ENCODE data around the gene IFNA14. TPM values are rescaled to one million over a fixed set of nuclear protein-coding genes. Genes with fewer than 3 reads are reported as not detected.
A peak's percentile ranks its signal among the peaks of the same experiment; 100 is the strongest.
"Not testable (repeated sequence)": the region's sequence is repeated elsewhere in the genome, so short reads cannot be mapped to it uniquely, and the experiment has no call there.

IFNA14 gene
- total RNA-seq, 1 experiment from 2014 or later = not detected

GRCh38 chr9:21244836-21245235 lies 5.0 kb upstream of the IFNA14 start:
- no peak overlapping the region for H3K9ac ChIP-seq (ENCODE audit: low read length)
- no peaks in the 10 kb centered on the region for H3K36me3 ChIP-seq (ENCODE audit: low read depth, low read length)
- no peaks in the 10 kb centered on the region for H4K20me1 ChIP-seq (ENCODE audit: low read length)
- DNase-seq (no peak), ATAC-seq (no peak)
- intact Hi-C loops (cut with micrococcal nuclease) = no loop called here
- H3K27ac ChIP-seq (ENCODE audit: low read length) = no peak overlapping the region
- H2AFZ ChIP-seq (ENCODE audit: low read length) = no peak overlapping the region
- H3K4me1 ChIP-seq (ENCODE audit: insufficient read depth, low read length) = no peaks in the 10 kb centered on the region
- H3K4me2 ChIP-seq (ENCODE audit: low read length) = no peak overlapping the region
- BruUV-seq (replicated peaks) = no TSS peak
- no peaks in the 10 kb centered on the region for H3F3A ChIP-seq (ENCODE audit: low read length, unreplicated experiment)
- H3K4me3 ChIP-seq (ENCODE audit: low read length) = no peak overlapping the region
- ChIA-PET POLR2A (ENCODE audit: unreplicated experiment) (no interaction called here), CTCF (no interaction called here)
- no peaks in the 10 kb centered on the region for H3K79me2 ChIP-seq (ENCODE audit: low read length)
- peaks cover 12% of the 10 kb centered on the region for H3K27me3 ChIP-seq (ENCODE audit: low read length)
- no peaks in the 10 kb centered on the region for H3K9me3 ChIP-seq (ENCODE audit: low read length)
- TF ChIP-seq, protein P1, sequence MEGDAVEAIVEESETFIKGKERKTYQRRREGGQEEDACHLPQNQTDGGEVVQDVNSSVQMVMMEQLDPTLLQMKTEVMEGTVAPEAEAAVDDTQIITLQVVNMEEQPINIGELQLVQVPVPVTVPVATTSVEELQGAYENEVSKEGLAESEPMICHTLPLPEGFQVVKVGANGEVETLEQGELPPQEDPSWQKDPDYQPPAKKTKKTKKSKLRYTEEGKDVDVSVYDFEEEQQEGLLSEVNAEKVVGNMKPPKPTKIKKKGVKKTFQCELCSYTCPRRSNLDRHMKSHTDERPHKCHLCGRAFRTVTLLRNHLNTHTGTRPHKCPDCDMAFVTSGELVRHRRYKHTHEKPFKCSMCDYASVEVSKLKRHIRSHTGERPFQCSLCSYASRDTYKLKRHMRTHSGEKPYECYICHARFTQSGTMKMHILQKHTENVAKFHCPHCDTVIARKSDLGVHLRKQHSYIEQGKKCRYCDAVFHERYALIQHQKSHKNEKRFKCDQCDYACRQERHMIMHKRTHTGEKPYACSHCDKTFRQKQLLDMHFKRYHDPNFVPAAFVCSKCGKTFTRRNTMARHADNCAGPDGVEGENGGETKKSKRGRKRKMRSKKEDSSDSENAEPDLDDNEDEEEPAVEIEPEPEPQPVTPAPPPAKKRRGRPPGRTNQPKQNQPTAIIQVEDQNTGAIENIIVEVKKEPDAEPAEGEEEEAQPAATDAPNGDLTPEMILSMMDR (conservative IDR thresholded peaks at IDR 0.05; ENCODE audit: low read depth, low read length) = no peak
- no peak for TF ChIP-seq EZH2 (IDR thresholded peaks at IDR 0.05; ENCODE audit: low read length, unreplicated experiment)
- no peak for TF ChIP-seq EZH2phosphoT487 (IDR thresholded peaks at IDR 0.05; ENCODE audit: borderline replicate concordance, low read length)
- no peaks in the 10 kb centered on the region for H3K9me2 ChIP-seq (replicated peaks; ENCODE audit: low read length)

- H3K27me3 ChIP-seq (ENCODE audit: low read length) = peaks cover 12% of the 10 kb centered on the region
- H3K9me3 ChIP-seq (ENCODE audit: low read length); H3K79me2 ChIP-seq (ENCODE audit: low read length); DNase-seq; intact Hi-C loops (cut with micrococcal nuclease); H3K9me2 ChIP-seq (replicated peaks; ENCODE audit: low read length); BruUV-seq (replicated peaks); H3K4me2 ChIP-seq (ENCODE audit: low read length); H3K27ac ChIP-seq (ENCODE audit: low read length); H3K4me3 ChIP-seq (ENCODE audit: low read length); H3K36me3 ChIP-seq (ENCODE audit: low read depth, low read length); H3K9ac ChIP-seq (ENCODE audit: low read length); ATAC-seq; H4K20me1 ChIP-seq (ENCODE audit: low read length); H3F3A ChIP-seq (ENCODE audit: low read length, unreplicated experiment); H2AFZ ChIP-seq (ENCODE audit: low read length); POLR2A ChIA-PET (ENCODE audit: unreplicated experiment); H3K4me1 ChIP-seq (ENCODE audit: insufficient read depth, low read length): not testable (repeated sequence)
- CTCF ChIA-PET = interaction anchor here (0.6 to 1.2 kb wide), 6 partner anchors 17 to 198 kb away, joined by 3 to 6 read pairs (median 4); no protein-coding TSS in a partner anchor
Observed at GRCh38 chr9:21236360-21236714, 3.5 kb downstream of the IFNA14 start.

GRCh38 chr9:21235468-21236359 lies 4.1 kb downstream of the IFNA14 start:
- H3K36me3 ChIP-seq (ENCODE audit: low read depth, low read length); BruUV-seq (replicated peaks); H3K27ac ChIP-seq (ENCODE audit: low read length); H3K79me2 ChIP-seq (ENCODE audit: low read length); intact Hi-C loops (cut with micrococcal nuclease); POLR2A ChIA-PET (ENCODE audit: unreplicated experiment); H3F3A ChIP-seq (ENCODE audit: low read length, unreplicated experiment); H3K4me1 ChIP-seq (ENCODE audit: insufficient read depth, low read length); H3K9me2 ChIP-seq (replicated peaks; ENCODE audit: low read length); H3K9ac ChIP-seq (ENCODE audit: low read length); H4K20me1 ChIP-seq (ENCODE audit: low read length); H3K27me3 ChIP-seq (ENCODE audit: low read length); H3K9me3 ChIP-seq (ENCODE audit: low read length): not testable (repeated sequence)
- H2AFZ ChIP-seq (ENCODE audit: low read length) = peak overlapping the region; percentile 48; the same call in 1 of the 2 replicates
- peak; percentile 86 for ATAC-seq
- peak overlapping the region; percentile 33; the same call in 1 of the 2 replicates for H3K4me3 ChIP-seq (ENCODE audit: low read length)
- TF ChIP-seq, protein P1 (conservative IDR thresholded peaks at IDR 0.05; ENCODE audit: low read depth, low read length) = peak; percentile 70
- CTCF ChIA-PET = interaction anchor here (0.6 to 1.2 kb wide), 8 partner anchors 17 to 199 kb away, joined by 3 to 6 read pairs (median 4); no protein-coding TSS in a partner anchor
- peak overlapping the region; percentile 67; the same call in 1 of the 2 replicates for H3K4me2 ChIP-seq (ENCODE audit: low read length)
- DNase-seq = peak; percentile 63
